A673 (cell line): ENCODE data around the gene ADARB2.

Experiments used
- EZH2 ChIP-seq: fragments of 200-600 bp; sonication (generic); IDR thresholded peaks from 2 replicates; pipeline ENCODE4 v1.6.1; 2017; ENCODE audit warnings: borderline replicate concordance, low read depth, mild to moderate bottlenecking, mixed read lengths, antibody characterized with exemption, low read length; ENCODE audit not compliant: poor library complexity, severe bottlenecking
- TF ChIP-seq, protein P1 (sequence below): fragments of 300-800, 200-600 bp; sonication (generic); conservative IDR thresholded peaks from 2 replicates; pipeline ENCODE4 v1.5.1; 2017; ENCODE audit warnings: low read depth, mild to moderate bottlenecking, antibody characterized with exemption, low read length, moderate library complexity, mixed read lengths

DNA sequence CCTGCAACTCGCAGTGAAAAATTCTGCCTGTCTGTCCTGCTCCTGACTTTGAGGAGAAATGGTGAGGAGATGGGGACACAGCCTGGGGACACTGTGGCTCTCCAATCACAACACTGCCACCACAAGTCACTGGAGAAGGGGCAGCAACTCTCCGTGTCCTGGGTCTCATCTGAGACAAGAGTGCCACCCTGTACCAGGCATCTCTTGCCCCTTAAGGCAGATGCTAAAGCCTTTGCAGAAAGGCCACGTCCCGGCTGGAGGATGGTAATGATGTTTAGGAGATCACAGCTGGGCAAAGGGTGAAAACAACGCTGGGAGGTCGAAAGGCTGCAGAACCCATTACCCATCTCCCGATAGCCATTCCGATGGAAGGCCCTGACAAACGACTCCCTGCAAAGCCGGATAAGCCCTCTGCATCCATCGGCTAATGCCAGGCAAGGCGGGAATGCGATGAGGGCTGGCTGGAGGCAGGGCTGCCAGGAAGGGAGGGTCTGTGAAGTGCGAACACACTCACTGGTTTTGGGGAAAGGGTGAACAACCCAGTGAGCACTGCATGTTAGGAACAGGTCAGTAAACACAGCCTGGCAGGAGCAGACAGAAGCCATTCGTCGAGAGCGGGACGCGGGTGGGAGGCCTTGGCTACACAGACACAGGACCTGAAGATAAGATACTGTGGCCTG is 190.8 kb downstream of the ADARB2 start:
- TF ChIP-seq, protein P1, sequence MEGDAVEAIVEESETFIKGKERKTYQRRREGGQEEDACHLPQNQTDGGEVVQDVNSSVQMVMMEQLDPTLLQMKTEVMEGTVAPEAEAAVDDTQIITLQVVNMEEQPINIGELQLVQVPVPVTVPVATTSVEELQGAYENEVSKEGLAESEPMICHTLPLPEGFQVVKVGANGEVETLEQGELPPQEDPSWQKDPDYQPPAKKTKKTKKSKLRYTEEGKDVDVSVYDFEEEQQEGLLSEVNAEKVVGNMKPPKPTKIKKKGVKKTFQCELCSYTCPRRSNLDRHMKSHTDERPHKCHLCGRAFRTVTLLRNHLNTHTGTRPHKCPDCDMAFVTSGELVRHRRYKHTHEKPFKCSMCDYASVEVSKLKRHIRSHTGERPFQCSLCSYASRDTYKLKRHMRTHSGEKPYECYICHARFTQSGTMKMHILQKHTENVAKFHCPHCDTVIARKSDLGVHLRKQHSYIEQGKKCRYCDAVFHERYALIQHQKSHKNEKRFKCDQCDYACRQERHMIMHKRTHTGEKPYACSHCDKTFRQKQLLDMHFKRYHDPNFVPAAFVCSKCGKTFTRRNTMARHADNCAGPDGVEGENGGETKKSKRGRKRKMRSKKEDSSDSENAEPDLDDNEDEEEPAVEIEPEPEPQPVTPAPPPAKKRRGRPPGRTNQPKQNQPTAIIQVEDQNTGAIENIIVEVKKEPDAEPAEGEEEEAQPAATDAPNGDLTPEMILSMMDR = no peak
- TF ChIP-seq EZH2 = no peak
